K562 (cell line): ENCODE measurements around the gene ZKSCAN5. TPM values are rescaled to one million over a fixed set of nuclear protein-coding genes. Genes with fewer than 3 reads are reported as not detected.

ENCODE experiments used
- BMI1 ChIP-seq: fragments of 150-350 bp; IDR thresholded peaks from 2 replicates; pipeline ENCODE4 v1.6.1; 2014; ENCODE audit warnings: low read length
- EGR1 ChIP-seq: fragments of 450-650 bp; conservative IDR thresholded peaks from 2 replicates; pipeline ENCODE4 v1.6.1; 2017; ENCODE audit warnings: mild to moderate bottlenecking
- FOXM1 ChIP-seq, 2 experiments: fragments of 450-650 bp in 1 of 2; sonication (generic) in 1 of 2; formaldehyde crosslinking in 1 of 2; IDR thresholded peaks; 2 replicates each; pipeline versions ENCODE4 v1.6.1 to v1.9.0; 2017 to 2022; ENCODE audit warnings: low read depth in 2 of 2, mild to moderate bottlenecking in 2 of 2, missing genetic modification reagents in 1 of 2, moderate library complexity in 1 of 2
- HSF4 ChIP-seq: fragments of 250-450 bp; sonication (Bioruptor Pico); IDR thresholded peaks from 2 replicates; pipeline ENCODE4 v2.1.2; 2022; ENCODE audit warnings: mild to moderate bottlenecking, moderate library complexity, borderline replicate concordance
- KLF10 ChIP-seq: fragments of 250-450 bp; sonication (Bioruptor Pico); IDR thresholded peaks from 2 replicates; pipeline ENCODE4 v1.6.1; 2021; ENCODE audit warnings: matching md5 sums
- MTA1 ChIP-seq: fragments of 450-650 bp; IDR thresholded peaks from 2 replicates; pipeline ENCODE4 v1.6.1; 2017; ENCODE audit warnings: borderline replicate concordance
- MTF1 ChIP-seq: fragments of 250-450 bp; sonication (Bioruptor Pico); IDR thresholded peaks from 2 replicates; pipeline ENCODE4 v1.9.0; 2021; ENCODE audit warnings: moderate library complexity, mild to moderate bottlenecking, inconsistent platforms, borderline replicate concordance
- NBN ChIP-seq: fragments of 450-650 bp; IDR thresholded peaks from 2 replicates; pipeline ENCODE4 v1.6.1; 2016; ENCODE audit warnings: low read depth, mild to moderate bottlenecking
- NFIC ChIP-seq: fragments of 450-650 bp; IDR thresholded peaks from 2 replicates; pipeline ENCODE4 v1.6.1; 2017; ENCODE audit warnings: mild to moderate bottlenecking, inconsistent platforms
- PHF8 ChIP-seq: fragments of 200-600 bp; sonication (generic); IDR thresholded peaks from 2 replicates; pipeline ENCODE4 v1.6.1; 2012; ENCODE audit warnings: mixed run types, mild to moderate bottlenecking, inconsistent platforms, low read length, moderate library complexity, borderline replicate concordance
- PML ChIP-seq: IDR thresholded peaks from 2 replicates; pipeline ENCODE4 v1.6.1; 2012; ENCODE audit warnings: low read length, inconsistent platforms
- POLR2A ChIP-seq: fragments of 450-650 bp; conservative IDR thresholded peaks from 2 replicates; pipeline ENCODE4 v1.6.1; 2016
- RBM25 ChIP-seq: fragments of 200-400 bp; formaldehyde crosslinking; IDR thresholded peaks from 2 replicates; pipeline ENCODE4 v1.6.1; 2018; ENCODE audit warnings: low read length, low read depth, moderate library complexity; ENCODE audit not compliant: severe bottlenecking
- THRB ChIP-seq: fragments of 450-650 bp; formaldehyde crosslinking; conservative IDR thresholded peaks from 2 replicates; pipeline ENCODE4 v1.4.0; 2022; ENCODE audit warnings: mild to moderate bottlenecking, missing genetic modification characterization
- ZBTB11 ChIP-seq, 3 experiments: fragments of 200-800 bp in 1 of 3; fragments of 250-450 bp in 1 of 3; fragments of 450-650 bp in 1 of 3; sonication (Bioruptor Pico) in 1 of 3; sonication (Bioruptor generic) in 1 of 3; formaldehyde crosslinking in 1 of 3; IDR thresholded peaks; 2 replicates each; pipeline versions ENCODE4 v1.6.1 to v1.8.0; 2016 to 2022; ENCODE audit warnings: mild to moderate bottlenecking in 2 of 3, missing genetic modification characterization in 2 of 3, missing compliant biosample characterization in 1 of 3, moderate library complexity in 1 of 3
- ZKSCAN3 ChIP-seq: fragments of 250-450 bp; sonication (Bioruptor Pico); IDR thresholded peaks from 2 replicates; pipeline ENCODE4 v1.4.0; 2020
- ZNF133 ChIP-seq: fragments of 250-450 bp; sonication (Bioruptor Pico); IDR thresholded peaks from 2 replicates; pipeline ENCODE4 v1.4.0; 2020; ENCODE audit warnings: mild to moderate bottlenecking
- ZNF707 ChIP-seq: fragments of 250-450 bp; sonication (Bioruptor Pico); conservative IDR thresholded peaks from 2 replicates; pipeline ENCODE4 v1.8.0; 2022; ENCODE audit warnings: inconsistent platforms, mild to moderate bottlenecking, moderate library complexity
- ZNF764 ChIP-seq: fragments of 250-450 bp; sonication (Bioruptor Pico); IDR thresholded peaks from 2 replicates; pipeline ENCODE4 v1.4.0; 2020; ENCODE audit warnings: low read depth, mild to moderate bottlenecking, moderate library complexity
- ZNF79 ChIP-seq: fragments of 250-450 bp; sonication (Bioruptor Pico); IDR thresholded peaks from 2 replicates; pipeline ENCODE4 v1.4.0; 2020; ENCODE audit warnings: low read depth, mild to moderate bottlenecking, moderate library complexity
- polyA plus RNA-seq, 8 experiments: library from polyadenylated mRNA; depleted of rRNA in 4 of 8; stranded (reverse) in 5 of 8; unstranded in 3 of 8; fragments of >200 nt; fragmentation: Nextera tagmentation in 2 of 8; fragmentation: Illumina TruSeq in 1 of 8; extraction: Ambion mirVana in 2 of 8; extraction: Trizol in 1 of 8; gene quantifications; 2 replicates each; pipeline versions ENCODE4 v1.2.1 to v1.2.3, GENCODE V29; 2011 to 2014; ENCODE audit warnings: inconsistent platforms in 1 of 8, missing spikeins in 1 of 8
- total RNA-seq, 7 experiments: library from RNA; depleted of rRNA in 6 of 7; stranded (reverse); fragments of >200 nt in 6 of 7; fragmentation: Illumina TruSeq in 2 of 7; extraction: Trizol in 2 of 7; gene quantifications; 2 replicates each; pipeline versions ENCODE4 v1.2.1 to v1.2.3, GENCODE V29; 2011 to 2021; ENCODE audit warnings: low replicate concordance in 1 of 7
- TF ChIP-seq, protein P1 (sequence below): sonication (generic); formaldehyde crosslinking; IDR thresholded peaks from 2 replicates; pipeline ENCODE4 v1.9.0; 2022; ENCODE audit warnings: mild to moderate bottlenecking, missing genetic modification reagents
- TF ChIP-seq, protein P2 (sequence below), 2 experiments: fragments of 450-650 bp; IDR thresholded peaks; 2 replicates each; pipeline ENCODE4 v1.6.1; 2016

ZKSCAN5 gene
- total and polyA plus RNA-seq, 9 of the 15 experiments (the other 6 are each of a cell fraction or from before 2014, with no cell fraction given), result 4.2 to 19.0 (median 15.0) TPM

- TF ChIP-seq, protein P1, sequence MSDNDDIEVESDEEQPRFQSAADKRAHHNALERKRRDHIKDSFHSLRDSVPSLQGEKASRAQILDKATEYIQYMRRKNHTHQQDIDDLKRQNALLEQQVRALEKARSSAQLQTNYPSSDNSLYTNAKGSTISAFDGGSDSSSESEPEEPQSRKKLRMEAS, result peak; percentile 11; the same call in 1 of the 2 replicates
- peak; percentile 82; the same call in 1 of the 2 replicates for TF ChIP-seq THRB (CRISPR knock-in tag)
- TF ChIP-seq ZNF707 (CRISPR knock-in tag), result no peak
- TF ChIP-seq NBN, result 0 out of 2 replicates have a peak, but pooled peaks have one; percentile 85
- no peak for TF ChIP-seq ZNF79 (CRISPR knock-in tag)
- peak; percentile 18; the same call in 1 of the 2 replicates for TF ChIP-seq NFIC
- peak; percentile 18; the same call in 1 of the 2 replicates for TF ChIP-seq EGR1
- TF ChIP-seq PHF8, result peak; percentile 76; the same call in 1 of the 2 replicates
- TF ChIP-seq KLF10 (CRISPR knock-in tag), result no peak
- no peak for TF ChIP-seq ZNF133 (CRISPR knock-in tag)
- TF ChIP-seq ZBTB11 (CRISPR knock-in tag; IDR thresholded peaks at IDR 0.05), result peak in 2 of 3 experiments; percentile 27 to 81; a peak in 2 of 6 replicates
- TF ChIP-seq MTA1, result peak; percentile 91
- TF ChIP-seq FOXM1 (IDR thresholded peaks at IDR 0.05; ENCODE audit: low read depth), result peak; percentile 73
- TF ChIP-seq FOXM1 (CRISPR knock-in tag; IDR thresholded peaks at IDR 0.05; ENCODE audit: low read depth), result 0 out of 2 replicates have a peak, but pooled peaks have one; percentile 29
- TF ChIP-seq PML, result peak; percentile 80; the same call in 1 of the 2 replicates
- TF ChIP-seq ZKSCAN3 (CRISPR knock-in tag), result no peak
- peak; percentile 93 for TF ChIP-seq POLR2A
- TF ChIP-seq RBM25, result peak; percentile 61
- TF ChIP-seq ZNF764 (CRISPR knock-in tag), result no peak
- TF ChIP-seq, protein P2, sequence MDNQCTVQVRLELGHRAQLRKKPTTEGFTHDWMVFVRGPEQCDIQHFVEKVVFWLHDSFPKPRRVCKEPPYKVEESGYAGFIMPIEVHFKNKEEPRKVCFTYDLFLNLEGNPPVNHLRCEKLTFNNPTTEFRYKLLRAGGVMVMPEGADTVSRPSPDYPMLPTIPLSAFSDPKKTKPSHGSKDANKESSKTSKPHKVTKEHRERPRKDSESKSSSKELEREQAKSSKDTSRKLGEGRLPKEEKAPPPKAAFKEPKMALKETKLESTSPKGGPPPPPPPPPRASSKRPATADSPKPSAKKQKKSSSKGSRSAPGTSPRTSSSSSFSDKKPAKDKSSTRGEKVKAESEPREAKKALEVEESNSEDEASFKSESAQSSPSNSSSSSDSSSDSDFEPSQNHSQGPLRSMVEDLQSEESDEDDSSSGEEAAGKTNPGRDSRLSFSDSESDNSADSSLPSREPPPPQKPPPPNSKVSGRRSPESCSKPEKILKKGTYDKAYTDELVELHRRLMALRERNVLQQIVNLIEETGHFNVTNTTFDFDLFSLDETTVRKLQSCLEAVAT (IDR thresholded peaks at IDR 0.05), result peak in 1 of 2 experiments; percentile 69; a peak in 1 of 4 replicates
- TF ChIP-seq MTF1 (CRISPR knock-in tag), result no peak
- TF ChIP-seq HSF4 (CRISPR knock-in tag), result no peak
- TF ChIP-seq BMI1, result no peak
Measured at GRCh38 chr7:99504603-99505323, at the start of gene ZKSCAN5 (continued).
